Measurements from ENCODE around the gene HIC1. TPM values are rescaled to one million over a fixed set of nuclear protein-coding genes. Genes with fewer than 3 reads are reported as not detected.

The HIC1 gene
- total RNA-seq, 1 experiment from 2014 or later: 1.4 TPM

DNA sequence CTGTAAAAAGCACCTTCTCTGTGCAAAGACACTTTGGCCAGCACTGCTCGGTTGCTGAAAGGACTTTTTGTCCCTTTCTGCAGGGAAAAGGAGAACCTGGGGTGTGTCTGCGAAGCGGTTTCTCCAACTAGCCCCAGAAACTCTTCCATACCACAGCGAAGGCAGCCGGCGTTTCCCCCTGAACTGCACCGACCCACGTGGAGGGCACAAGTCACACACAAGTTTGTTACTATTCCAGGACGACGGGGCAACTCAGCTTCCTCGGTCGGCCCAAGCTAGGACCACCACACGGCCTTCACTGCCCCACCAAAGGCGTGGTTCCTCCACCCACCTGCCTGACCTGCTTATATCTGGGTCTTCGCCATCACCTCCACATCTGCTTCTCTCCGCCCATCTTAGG, 31.6 kb upstream of the HIC1 start:
- DNase-seq (ENCODE audit: low read depth, low spot score) (no peak), ATAC-seq (no peak)
- no peak overlapping the region for H3K27ac ChIP-seq (ENCODE audit: low read length)
- in situ Hi-C loops (cut with HindIII; ENCODE audit: low pct_unique_long_range_greater_than_20kb, low sequenced_read_pairs) (no loop called here), intact Hi-C loops (cut with micrococcal nuclease; ENCODE audit: unreplicated experiment) (no loop called here)
- no peaks in the 10 kb centered on the region for H3K4me1 ChIP-seq (ENCODE audit: control insufficient read depth, insufficient read depth, low read length)
- no peaks in the 10 kb centered on the region for H3K9me3 ChIP-seq (ENCODE audit: control insufficient read depth, insufficient read depth, low read depth, low read length)
- ChIA-PET POLR2A (no interaction called here), CTCF (interaction anchor here (0.7 kb wide), 1 partner anchor 86 kb away, joined by 7 read pairs; no protein-coding TSS in a partner anchor)
- BruUV-seq (replicated peaks): no TSS peak
- H3K4me3 ChIP-seq (ENCODE audit: low read depth in 2 of 2, low read length in 2 of 2): no peak overlapping the region
- TF ChIP-seq, protein P1, sequence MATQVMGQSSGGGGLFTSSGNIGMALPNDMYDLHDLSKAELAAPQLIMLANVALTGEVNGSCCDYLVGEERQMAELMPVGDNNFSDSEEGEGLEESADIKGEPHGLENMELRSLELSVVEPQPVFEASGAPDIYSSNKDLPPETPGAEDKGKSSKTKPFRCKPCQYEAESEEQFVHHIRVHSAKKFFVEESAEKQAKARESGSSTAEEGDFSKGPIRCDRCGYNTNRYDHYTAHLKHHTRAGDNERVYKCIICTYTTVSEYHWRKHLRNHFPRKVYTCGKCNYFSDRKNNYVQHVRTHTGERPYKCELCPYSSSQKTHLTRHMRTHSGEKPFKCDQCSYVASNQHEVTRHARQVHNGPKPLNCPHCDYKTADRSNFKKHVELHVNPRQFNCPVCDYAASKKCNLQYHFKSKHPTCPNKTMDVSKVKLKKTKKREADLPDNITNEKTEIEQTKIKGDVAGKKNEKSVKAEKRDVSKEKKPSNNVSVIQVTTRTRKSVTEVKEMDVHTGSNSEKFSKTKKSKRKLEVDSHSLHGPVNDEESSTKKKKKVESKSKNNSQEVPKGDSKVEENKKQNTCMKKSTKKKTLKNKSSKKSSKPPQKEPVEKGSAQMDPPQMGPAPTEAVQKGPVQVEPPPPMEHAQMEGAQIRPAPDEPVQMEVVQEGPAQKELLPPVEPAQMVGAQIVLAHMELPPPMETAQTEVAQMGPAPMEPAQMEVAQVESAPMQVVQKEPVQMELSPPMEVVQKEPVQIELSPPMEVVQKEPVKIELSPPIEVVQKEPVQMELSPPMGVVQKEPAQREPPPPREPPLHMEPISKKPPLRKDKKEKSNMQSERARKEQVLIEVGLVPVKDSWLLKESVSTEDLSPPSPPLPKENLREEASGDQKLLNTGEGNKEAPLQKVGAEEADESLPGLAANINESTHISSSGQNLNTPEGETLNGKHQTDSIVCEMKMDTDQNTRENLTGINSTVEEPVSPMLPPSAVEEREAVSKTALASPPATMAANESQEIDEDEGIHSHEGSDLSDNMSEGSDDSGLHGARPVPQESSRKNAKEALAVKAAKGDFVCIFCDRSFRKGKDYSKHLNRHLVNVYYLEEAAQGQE (IDR thresholded peaks at IDR 0.05; ENCODE audit: insufficient read depth in 1 of 2, low read depth in 2 of 2, low read length in 1 of 2): no peak
- TF ChIP-seq POLR2AphosphoS5 (IDR thresholded peaks at IDR 0.05; ENCODE audit: low read depth, low read length) (no peak), SIN3A (IDR thresholded peaks at IDR 0.05; ENCODE audit: borderline replicate concordance, insufficient read depth, low read depth, low read length) (no peak), TCF7L2 (IDR thresholded peaks at IDR 0.05; ENCODE audit: low read depth, low read length) (no peak)
- TF ChIP-seq, protein P2, sequence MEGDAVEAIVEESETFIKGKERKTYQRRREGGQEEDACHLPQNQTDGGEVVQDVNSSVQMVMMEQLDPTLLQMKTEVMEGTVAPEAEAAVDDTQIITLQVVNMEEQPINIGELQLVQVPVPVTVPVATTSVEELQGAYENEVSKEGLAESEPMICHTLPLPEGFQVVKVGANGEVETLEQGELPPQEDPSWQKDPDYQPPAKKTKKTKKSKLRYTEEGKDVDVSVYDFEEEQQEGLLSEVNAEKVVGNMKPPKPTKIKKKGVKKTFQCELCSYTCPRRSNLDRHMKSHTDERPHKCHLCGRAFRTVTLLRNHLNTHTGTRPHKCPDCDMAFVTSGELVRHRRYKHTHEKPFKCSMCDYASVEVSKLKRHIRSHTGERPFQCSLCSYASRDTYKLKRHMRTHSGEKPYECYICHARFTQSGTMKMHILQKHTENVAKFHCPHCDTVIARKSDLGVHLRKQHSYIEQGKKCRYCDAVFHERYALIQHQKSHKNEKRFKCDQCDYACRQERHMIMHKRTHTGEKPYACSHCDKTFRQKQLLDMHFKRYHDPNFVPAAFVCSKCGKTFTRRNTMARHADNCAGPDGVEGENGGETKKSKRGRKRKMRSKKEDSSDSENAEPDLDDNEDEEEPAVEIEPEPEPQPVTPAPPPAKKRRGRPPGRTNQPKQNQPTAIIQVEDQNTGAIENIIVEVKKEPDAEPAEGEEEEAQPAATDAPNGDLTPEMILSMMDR (IDR thresholded peaks at IDR 0.05): no peak
- no peaks in the 10 kb centered on the region; the same call in 1 of the 2 replicates for H3K27me3 ChIP-seq (ENCODE audit: control insufficient read depth, insufficient read depth, low read length)
- H3K36me3 ChIP-seq (ENCODE audit: control insufficient read depth, insufficient read depth, low read length): no peaks in the 10 kb centered on the region

DNA sequence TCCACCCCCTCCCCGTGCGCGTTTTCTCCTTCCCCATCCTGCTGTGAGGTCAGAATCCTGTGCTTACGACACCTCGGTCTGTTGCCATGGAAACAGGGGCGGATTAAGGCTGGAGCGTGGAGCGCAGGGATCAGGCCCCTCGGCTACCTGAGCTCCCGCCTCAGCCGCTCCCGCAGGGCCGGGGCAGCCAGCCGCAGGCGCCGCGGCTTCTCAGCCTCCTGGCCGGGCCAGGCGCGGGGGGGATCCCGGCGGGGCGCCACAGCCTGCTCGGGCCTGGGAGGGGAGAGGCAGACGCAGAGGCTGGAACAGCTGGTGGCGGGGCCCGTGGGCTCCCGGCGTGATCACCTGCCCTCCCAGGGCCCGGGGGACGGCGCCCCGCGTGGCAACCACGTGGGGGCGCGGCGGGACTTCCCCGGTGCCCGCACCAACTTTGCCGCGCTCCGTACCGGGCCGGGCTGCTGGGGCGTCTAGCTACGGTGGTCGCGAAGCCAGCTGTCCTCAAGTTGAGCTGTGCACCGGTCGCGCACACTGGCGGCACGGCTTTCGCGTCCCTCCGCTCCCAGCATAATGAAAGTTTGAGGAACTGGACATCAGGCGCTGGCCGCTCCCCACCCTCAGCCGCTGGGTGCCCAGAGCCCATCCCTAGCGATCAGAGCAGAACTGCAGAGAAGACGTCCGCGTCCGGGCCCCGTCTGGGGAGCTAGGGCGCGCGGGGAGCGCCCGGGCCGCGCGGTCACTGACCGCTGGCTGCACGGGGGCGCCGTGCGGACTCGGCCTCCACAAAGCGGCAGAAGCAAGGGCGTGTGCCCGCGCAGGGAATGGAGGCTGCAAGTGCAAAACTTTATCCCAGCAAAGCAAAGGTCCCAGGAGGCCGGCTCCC, 31.0 kb upstream of the HIC1 start:
- Histone ChIP-seq H3K4me3 (ENCODE audit: low read depth in 2 of 2, low read length in 2 of 2) (peak overlapping the region; percentile 38 to 43), H3K36me3 (ENCODE audit: control insufficient read depth, insufficient read depth, low read length) (no peaks in the 10 kb centered on the region), H3K9me3 (ENCODE audit: control insufficient read depth, insufficient read depth, low read depth, low read length) (no peaks in the 10 kb centered on the region), H3K27ac (ENCODE audit: low read length) (no peak overlapping the region), H3K27me3 (ENCODE audit: control insufficient read depth, insufficient read depth, low read length) (no peaks in the 10 kb centered on the region; the same call in 1 of the 2 replicates), H3K4me1 (ENCODE audit: control insufficient read depth, insufficient read depth, low read length) (no peaks in the 10 kb centered on the region)
- ChIA-PET CTCF (interaction anchor here (0.7 kb wide), 1 partner anchor 87 kb away, joined by 7 read pairs; no protein-coding TSS in a partner anchor), POLR2A (no interaction called here)
- in situ Hi-C loops (cut with HindIII; ENCODE audit: low pct_unique_long_range_greater_than_20kb, low sequenced_read_pairs) (no loop called here), intact Hi-C loops (cut with micrococcal nuclease; ENCODE audit: unreplicated experiment) (no loop called here)
- TF ChIP-seq TCF7L2 (IDR thresholded peaks at IDR 0.05; ENCODE audit: low read depth, low read length): no peak
- TF ChIP-seq, protein P2 (IDR thresholded peaks at IDR 0.05): no peak
- no peak for TF ChIP-seq SIN3A (IDR thresholded peaks at IDR 0.05; ENCODE audit: borderline replicate concordance, insufficient read depth, low read depth, low read length)
- no peak for TF ChIP-seq POLR2AphosphoS5 (IDR thresholded peaks at IDR 0.05; ENCODE audit: low read depth, low read length)
- BruUV-seq (replicated peaks): no TSS peak
- ATAC-seq (peak; percentile 18; the same call in 1 of the 2 replicates), DNase-seq (ENCODE audit: low read depth, low spot score) (no peak)
